Gastroesophageal sphincter (tissue), 3 donors: ENCODE data around the gene SPRY4.

ENCODE experiments used
- CTCF ChIP-seq, 4 experiments: fragments of 200-600 bp in 2 of 4; fragments of 450-650 bp in 2 of 4; sonication (generic) in 1 of 4; IDR thresholded peaks; one replicate each; pipeline ENCODE4 v1.5.1; 2017 to 2019; ENCODE audit warnings: antibody characterized with exemption in 4 of 4, mild to moderate bottlenecking in 2 of 4, moderate library complexity in 2 of 4
- EP300 ChIP-seq: sonication (generic); formaldehyde crosslinking; IDR thresholded peaks from one replicate; pipeline ENCODE4 v1.6.1; 2017; ENCODE audit warnings: antibody characterized with exemption, mild to moderate bottlenecking
- POLR2A ChIP-seq, 2 donors: fragments of 450-650 bp; IDR thresholded peaks; one replicate each; pipeline ENCODE4 v1.6.1; 2017; ENCODE audit warnings: antibody characterized with exemption in 2 of 2, mild to moderate bottlenecking in 2 of 2, moderate library complexity in 1 of 2
- POLR2AphosphoS5 ChIP-seq: sonication (generic); formaldehyde crosslinking; IDR thresholded peaks from one replicate; pipeline ENCODE4 v1.6.1; 2017; ENCODE audit warnings: antibody characterized with exemption

GRCh38 chr5:142281966-142282365, 42.9 kb downstream of the SPRY4 start:
- TF ChIP-seq EP300 = no peak
- no peak for TF ChIP-seq POLR2AphosphoS5
- no peak for TF ChIP-seq POLR2A (IDR thresholded peaks at IDR 0.05)
- no peak for TF ChIP-seq CTCF (IDR thresholded peaks at IDR 0.05)
